GM12865 (cell line): Measurements from ENCODE around the gene SYDE1.

Source experiments
- DNase-seq: peaks from one replicate; pipeline ENCODE4 v3.0.0; 2010; ENCODE audit warnings: low read depth
- H3K4me3 ChIP-seq: 2 replicates; pipeline ENCODE4 v1.5.1; 2011; ENCODE audit warnings: mild to moderate bottlenecking, low read depth, low read length, control low read depth
- TF ChIP-seq, protein P1 (sequence below): IDR thresholded peaks from 2 replicates; pipeline ENCODE4 v1.5.1; 2011; ENCODE audit warnings: low read length, control low read depth, low read depth, inconsistent platforms; ENCODE audit not compliant: insufficient read depth; ENCODE audit errors: missing control alignments

The SYDE1 gene

DNA sequence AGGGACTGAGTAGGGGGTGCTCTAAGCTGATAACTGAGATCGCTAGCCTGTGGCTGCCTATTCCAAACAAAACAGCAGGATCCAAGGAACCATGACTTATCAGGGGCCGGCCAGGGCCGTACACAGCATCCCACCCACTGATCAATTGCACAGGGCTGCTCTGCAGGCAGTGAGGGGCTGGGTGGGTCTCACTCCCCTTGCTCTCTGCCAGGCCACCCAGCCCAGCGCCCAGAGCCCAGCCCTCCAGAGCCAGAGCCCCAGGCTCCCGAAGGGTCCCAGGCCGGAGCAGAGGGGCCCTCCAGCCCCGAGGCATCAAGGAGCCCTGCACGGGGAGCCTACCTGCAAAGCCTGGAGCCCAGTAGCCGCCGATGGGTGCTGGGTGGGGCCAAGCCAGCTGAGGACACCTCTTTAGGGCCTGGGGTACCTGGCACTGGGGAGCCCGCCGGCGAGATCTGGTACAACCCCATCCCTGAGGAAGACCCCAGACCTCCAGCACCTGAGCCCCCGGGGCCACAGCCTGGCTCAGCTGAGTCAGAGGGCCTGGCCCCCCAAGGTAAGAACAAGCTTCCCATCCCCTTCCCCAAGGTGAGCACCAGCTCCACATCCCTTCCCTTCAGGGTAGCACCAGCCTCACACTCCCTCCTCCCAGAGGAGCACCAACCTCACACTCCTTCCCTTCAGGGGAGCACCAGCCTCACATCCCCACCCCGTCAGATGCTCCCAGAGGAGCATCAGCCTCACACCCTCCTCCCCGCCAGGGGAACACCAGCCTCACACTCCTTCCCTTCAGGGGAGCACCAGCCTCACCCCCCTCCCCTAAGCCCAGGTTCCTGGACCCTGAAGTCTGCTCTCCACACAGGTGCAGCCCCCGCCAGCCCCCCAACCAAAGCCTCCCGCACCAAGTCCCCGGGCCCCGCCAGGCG lies 1.9 kb downstream of the SYDE1 start:
- TF ChIP-seq, protein P1, sequence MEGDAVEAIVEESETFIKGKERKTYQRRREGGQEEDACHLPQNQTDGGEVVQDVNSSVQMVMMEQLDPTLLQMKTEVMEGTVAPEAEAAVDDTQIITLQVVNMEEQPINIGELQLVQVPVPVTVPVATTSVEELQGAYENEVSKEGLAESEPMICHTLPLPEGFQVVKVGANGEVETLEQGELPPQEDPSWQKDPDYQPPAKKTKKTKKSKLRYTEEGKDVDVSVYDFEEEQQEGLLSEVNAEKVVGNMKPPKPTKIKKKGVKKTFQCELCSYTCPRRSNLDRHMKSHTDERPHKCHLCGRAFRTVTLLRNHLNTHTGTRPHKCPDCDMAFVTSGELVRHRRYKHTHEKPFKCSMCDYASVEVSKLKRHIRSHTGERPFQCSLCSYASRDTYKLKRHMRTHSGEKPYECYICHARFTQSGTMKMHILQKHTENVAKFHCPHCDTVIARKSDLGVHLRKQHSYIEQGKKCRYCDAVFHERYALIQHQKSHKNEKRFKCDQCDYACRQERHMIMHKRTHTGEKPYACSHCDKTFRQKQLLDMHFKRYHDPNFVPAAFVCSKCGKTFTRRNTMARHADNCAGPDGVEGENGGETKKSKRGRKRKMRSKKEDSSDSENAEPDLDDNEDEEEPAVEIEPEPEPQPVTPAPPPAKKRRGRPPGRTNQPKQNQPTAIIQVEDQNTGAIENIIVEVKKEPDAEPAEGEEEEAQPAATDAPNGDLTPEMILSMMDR, result no peak
- no peak for DNase-seq
- H3K4me3 ChIP-seq, result no peak overlapping the region

DNA sequence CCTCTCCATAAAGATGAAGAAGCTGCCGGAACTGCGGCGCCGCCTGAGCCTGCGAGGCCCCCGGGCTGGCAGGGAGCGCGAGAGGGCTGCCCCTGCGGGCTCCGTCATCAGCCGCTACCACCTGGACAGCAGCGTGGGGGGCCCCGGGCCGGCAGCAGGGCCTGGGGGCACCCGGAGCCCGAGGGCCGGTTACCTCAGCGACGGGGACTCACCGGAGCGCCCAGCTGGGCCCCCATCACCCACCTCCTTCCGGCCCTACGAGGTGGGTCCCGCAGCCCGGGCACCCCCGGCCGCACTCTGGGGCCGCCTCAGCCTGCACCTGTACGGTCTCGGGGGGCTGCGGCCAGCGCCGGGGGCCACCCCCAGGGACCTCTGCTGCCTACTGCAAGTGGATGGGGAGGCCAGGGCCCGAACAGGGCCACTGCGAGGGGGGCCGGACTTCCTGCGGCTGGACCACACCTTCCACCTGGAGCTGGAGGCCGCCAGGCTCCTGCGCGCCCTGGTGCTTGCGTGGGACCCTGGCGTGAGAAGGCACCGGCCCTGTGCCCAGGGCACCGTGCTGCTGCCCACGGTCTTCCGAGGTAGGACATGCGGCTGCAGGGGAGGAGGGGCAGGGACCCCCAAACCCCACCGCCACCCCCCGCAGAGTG lies 2.7 kb downstream of the SYDE1 start:
- TF ChIP-seq, protein P1, result no peak
- H3K4me3 ChIP-seq, result no peak overlapping the region
- DNase-seq, result no peak

DNA sequence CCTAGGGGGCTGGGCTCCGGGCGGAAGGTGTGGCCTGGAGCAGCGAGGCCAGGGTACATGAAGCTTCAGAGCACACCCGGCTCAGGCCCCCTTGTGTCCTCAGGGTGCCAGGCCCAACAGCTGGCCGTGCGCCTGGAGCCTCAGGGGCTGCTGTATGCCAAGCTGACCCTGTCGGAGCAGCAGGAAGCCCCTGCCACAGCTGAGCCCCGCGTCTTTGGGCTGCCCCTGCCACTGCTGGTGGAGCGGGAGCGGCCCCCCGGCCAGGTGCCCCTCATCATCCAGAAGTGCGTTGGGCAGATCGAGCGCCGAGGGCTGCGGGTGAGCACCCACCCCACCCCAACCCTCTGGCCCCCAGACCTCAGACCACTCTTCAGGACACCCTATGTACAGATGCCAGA lies 3.2 kb downstream of the SYDE1 start:
- DNase-seq, result no peak
- TF ChIP-seq, protein P1, result no peak
- H3K4me3 ChIP-seq, result no peak overlapping the region

DNA sequence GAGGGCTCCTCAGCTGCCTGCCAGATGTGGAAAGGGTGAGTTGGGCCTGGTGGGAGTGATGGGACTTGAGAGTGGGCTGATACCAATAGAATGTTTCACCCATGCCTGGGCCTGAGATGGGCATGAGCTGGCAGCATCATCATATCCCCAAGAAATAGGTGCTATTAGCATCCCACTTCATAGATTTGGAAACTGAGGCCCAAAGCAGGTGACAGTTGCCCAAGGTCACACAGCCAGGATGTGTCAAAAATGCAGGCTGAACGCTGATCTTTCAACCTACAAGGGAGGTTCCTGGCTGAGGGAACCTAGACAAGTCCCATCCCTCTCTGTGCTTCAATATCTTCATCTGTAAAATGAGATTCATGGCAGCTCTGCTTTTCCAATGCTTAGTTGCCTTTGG lies 4.6 kb downstream of the SYDE1 start:
- no peak overlapping the region for H3K4me3 ChIP-seq
- DNase-seq, result no peak
- TF ChIP-seq, protein P1, result no peak

DNA sequence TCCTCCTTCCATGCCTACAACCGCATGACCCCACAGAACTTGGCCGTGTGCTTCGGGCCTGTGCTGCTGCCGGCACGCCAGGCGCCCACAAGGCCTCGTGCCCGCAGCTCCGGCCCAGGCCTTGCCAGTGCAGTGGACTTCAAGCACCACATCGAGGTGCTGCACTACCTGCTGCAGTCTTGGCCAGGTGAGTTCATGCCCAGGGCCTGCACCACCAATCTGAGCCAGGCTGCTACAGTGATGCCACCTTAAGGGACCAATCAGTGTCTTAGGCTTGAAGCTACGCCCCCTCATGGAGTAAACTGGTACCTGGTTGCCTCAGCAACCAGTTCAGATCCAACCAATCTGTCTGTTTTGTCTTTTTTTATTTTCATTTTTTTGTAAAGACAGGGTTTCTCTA lies 5.2 kb downstream of the SYDE1 start:
- no peak for DNase-seq
- H3K4me3 ChIP-seq, result no peak overlapping the region
- TF ChIP-seq, protein P1, result no peak

DNA sequence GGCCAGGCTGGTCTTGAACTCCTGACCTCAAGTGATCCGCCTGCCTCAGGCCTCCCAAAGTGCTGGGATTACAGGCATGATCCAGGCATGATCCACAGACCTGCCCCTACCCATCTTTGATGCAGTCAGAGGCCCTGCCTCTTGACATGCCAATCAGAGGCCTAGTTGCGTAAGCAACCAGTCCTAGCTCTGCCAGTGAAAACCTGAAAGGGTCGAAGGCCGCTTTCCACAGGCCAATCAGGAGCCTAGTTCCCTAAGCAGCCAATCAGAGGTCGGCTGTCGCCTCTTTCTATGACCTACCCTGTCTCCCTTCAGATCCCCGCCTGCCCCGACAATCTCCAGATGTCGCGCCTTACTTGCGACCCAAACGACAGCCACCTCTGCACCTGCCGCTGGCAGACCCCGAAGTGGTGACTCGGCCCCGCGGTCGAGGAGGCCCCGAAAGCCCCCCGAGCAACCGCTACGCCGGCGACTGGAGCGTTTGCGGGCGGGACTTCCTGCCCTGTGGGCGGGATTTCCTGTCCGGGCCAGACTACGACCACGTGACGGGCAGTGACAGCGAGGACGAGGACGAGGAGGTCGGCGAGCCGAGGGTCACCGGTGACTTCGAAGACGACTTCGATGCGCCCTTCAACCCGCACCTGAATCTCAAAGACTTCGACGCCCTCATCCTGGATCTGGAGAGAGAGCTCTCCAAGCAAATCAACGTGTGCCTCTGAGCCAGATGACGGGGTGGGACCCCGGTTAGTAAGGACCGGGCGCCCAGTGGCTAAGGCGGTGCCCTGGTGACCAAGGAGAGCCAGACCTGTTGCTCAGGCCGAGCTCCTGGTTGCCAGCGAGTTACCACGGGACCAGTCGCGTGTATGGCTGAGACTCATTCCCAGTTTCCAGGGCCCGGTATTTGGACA lies 6.3 kb downstream of the SYDE1 start:
- DNase-seq, result no peak
- no peak overlapping the region for H3K4me3 ChIP-seq
- TF ChIP-seq, protein P1, result no peak
